HG03139 (cell line): ENCODE measurements around the gene CCIN.
"Not testable (repeated sequence)": the region's sequence is repeated elsewhere in the genome, so short reads cannot be mapped to it uniquely, and the experiment has no call there.

Source experiments
- ATAC-seq: cut with Tn5 transposase; IDR thresholded peaks from one replicate; pipeline ENCODE4 v1.9.1; 2021; ENCODE audit not compliant: unreplicated experiment

Gene CCIN

GRCh38 chr9:36169166-36169565, at the start of gene CCIN:
CCIN (plus strand) TSS chr9:36169388; CDS start chr9:36169503, 115 bp downstream.
- no peak for ATAC-seq

DNA sequence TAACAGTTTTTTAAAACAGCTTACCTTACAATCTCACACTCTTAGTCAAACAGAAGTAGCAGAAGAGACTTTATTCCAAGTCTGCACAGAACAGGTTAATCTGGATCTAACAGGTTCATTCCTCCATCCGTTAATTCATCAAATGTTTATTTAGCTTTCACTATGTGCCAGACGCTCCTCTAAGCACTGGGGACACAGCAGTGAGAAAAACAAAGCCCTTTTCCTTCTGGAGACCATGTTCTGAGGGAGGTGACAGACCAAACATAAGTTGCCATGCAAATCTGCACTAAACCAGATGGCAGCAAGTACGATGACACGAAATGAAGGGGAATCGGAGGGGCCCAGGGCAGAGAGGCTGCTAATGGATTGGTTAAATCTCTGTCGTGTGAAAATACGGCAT, 49.7 kb upstream of the CCIN start:
- ATAC-seq = no peak

- ATAC-seq = no peak
Measured at GRCh38 chr9:36120705-36121104, 48.5 kb upstream of the CCIN start.

DNA sequence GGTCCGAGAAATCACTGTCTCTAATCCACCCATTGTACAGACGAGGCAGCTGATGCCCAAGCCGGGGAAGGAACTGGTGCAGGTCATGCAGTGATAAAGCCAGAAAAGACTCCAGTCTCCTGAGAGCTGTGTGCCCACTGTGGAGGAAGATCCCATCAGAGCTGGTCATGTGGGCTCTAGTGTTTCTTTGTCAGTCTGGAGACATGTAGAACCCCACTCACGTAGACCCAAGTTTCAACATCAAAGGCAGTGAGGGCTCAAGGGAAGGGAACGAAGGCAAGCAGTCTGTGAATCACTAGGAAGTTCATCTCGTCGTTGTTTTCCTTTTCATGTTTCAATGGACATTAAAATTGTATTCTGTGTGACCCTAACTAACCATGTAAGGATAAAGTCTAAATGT, 47.2 kb upstream of the CCIN start:
- ATAC-seq = no peak

- no peak for ATAC-seq
Measured at GRCh38 chr9:36123515-36123914, 45.7 kb upstream of the CCIN start.

- no peak for ATAC-seq
Measured at GRCh38 chr9:36125062-36125855, 43.9 kb upstream of the CCIN start.

GRCh38 chr9:36126016-36126730, 43.0 kb upstream of the CCIN start:
- no peak for ATAC-seq

GRCh38 chr9:36127652-36128244, 41.4 kb upstream of the CCIN start:
- ATAC-seq = no peak

DNA sequence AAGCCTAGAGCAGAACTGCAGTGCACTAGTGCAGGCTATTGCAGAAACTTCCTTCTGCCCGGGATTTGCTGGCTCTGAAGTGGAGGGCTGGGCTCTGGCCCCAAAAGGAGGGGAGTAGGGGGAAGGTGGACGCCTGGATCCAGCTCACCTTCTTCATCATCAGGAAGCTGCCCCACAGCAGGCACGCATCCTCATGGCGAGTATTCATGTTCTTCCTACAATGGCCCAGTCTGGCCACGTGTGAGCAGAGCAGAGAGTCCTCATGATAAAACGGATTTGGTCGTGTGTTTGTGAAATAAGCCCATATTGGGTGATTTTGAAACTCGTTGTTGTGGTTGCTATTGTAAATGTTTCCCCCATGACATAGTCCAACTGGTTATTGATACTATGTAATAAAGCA, 40.8 kb upstream of the CCIN start:
- no peak for ATAC-seq

- ATAC-seq = no peak
Measured at GRCh38 chr9:36129139-36129538, 40.0 kb upstream of the CCIN start.

- not testable (repeated sequence) for ATAC-seq
Measured at GRCh38 chr9:36131666-36132065, 37.5 kb upstream of the CCIN start.

GRCh38 chr9:36132086-36132485, 37.1 kb upstream of the CCIN start:
- ATAC-seq = no peak

GRCh38 chr9:36134761-36135505, 34.3 kb upstream of the CCIN start:
- no peak for ATAC-seq

DNA sequence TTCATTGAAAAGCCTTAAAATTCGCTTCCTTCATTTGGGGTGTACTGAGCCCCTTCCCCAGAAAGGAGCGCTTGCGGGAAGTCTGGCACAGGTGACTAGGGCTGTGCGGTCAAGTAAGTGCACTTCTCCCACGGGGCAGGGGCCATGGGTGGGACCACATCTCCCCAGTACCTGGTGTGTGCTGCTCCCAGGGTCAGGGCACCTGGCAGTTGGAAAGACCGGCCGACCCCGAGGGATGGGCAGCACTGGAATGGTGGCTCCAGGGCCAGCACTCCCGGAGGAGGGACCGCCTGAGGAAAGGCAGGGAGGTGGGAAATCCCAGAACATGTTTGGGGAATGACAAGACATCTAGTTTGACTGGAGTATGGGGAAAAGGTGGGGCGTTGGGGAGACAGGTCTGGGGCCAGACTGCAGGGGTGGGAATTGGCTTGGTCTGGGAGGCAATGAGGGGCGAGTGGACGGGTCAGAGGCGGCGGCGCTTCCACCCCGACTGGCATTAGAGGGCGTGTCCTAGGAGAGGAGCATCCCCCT, 33.4 kb upstream of the CCIN start:
- ATAC-seq = no peak

- ATAC-seq = peak; percentile 84
Measured at GRCh38 chr9:36136272-36136893, 32.8 kb upstream of the CCIN start, which contains the start of gene GLIPR2. GLIPR2 (plus strand) TSS chr9:36136733; CDS start chr9:36136779, 46 bp downstream.

GRCh38 chr9:36136894-36137391, 32.2 kb upstream of the CCIN start:
- ATAC-seq = no peak

DNA sequence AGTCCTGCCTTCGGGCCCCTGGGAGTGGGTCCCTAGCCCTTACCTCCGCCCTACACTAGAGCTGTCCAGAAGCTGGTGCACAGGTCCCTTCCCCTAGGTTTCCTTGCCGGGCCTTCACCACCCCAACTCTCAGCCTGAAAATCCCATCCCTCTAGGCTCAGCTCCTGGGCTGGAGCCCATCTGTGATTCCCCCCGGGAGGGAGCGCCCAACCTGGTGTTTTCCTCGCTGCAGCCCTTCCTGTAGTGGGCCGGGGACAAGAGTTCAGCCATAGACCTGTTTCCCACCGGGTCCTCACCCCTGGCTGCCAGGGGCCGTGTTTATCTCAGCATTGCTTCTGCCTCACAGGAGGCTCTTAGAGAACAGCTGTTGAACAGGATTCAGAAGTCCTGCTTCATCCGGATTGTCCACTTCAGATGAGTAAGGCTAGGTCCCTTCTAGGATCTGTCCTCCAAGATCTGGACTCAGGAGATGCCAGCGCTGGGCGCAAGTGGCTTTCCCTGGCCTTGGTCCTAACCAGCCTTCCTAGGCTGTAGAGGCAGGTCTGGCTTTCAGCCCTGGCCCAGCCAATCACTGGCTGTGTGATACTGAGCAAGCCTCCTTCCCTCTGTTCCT, 31.7 kb upstream of the CCIN start:
- no peak for ATAC-seq

DNA sequence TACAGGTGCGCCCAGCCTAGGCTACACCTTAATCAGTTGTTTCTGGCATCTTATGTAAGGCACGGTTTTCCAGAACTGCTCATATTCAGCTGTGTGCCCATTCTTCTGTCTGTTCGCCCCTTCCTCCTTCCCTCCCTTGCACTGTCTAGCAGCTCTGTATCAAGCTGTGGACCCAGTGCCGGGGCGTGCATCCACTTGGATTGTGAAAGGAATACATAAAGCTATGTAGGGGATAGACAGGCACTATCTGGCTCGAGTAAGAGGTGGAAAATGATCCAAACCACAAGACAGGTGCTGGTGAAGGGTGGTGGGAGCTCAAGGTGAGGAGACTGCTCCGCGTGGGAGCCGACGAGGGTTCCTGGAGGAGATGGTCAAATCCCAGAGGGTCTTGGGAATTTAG, 30.7 kb upstream of the CCIN start:
- no peak for ATAC-seq

DNA sequence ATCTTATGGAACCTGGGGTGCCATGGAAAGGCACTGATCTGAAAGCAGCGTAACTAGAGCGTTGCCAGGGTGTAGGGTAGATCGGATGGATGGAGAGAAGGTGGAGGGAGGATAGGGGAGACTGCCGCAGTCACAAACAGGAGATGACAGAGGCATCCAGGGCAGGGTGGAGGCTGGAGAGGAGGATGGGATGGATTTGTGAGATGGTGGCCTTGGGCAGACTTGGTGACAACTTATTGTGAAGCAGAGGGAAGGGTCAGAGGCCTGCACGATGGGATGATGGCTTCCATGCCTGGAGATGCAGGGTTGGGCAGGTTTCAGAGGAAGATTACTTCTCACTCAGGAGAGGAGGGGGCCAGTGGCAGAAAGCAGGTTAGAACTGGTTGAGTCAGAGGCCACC, 30.3 kb upstream of the CCIN start:
- ATAC-seq = no peak
